Left lung (tissue), 10 donors: ENCODE measurements around the gene RAMP3. TPM values are rescaled to one million over a fixed set of nuclear protein-coding genes. Genes with fewer than 3 reads are reported as not detected.
A peak's percentile ranks its signal among the peaks of the same experiment; 100 is the strongest.
"Not testable (repeated sequence)": the region's sequence is repeated elsewhere in the genome, so short reads cannot be mapped to it uniquely, and the experiment has no call there.

Source experiments
- ATAC-seq: fragments of 200-7000 bp; cut with Tn5 transposase; one replicate; pipeline ENCODE4 v1.9.1; 2020; ENCODE audit warnings: moderate library complexity
- DNase-seq, 4 donors: peaks; one replicate each; pipeline ENCODE4 v3.0.0-alpha.2; 2013 to 2020
- H3K27ac ChIP-seq, 2 donors: fragments of 200-600 bp; sonication (generic) in 1 of 2; one replicate each; pipeline versions ENCODE4 v1.5.0 to v1.8.0; 2020 to 2021
- H3K27me3 ChIP-seq, 2 donors: fragments of 200-600 bp; sonication (generic) in 1 of 2; one replicate each; pipeline versions ENCODE4 v1.5.0 to v1.8.0; 2020 to 2021
- H3K36me3 ChIP-seq, 2 donors: fragments of 200-600 bp; sonication (generic) in 1 of 2; one replicate each; pipeline versions ENCODE4 v1.5.0 to v1.8.0; 2020 to 2021
- H3K4me1 ChIP-seq, 2 donors: fragments of 200-600 bp; one replicate each; pipeline ENCODE4 v1.8.0; 2021
- H3K4me3 ChIP-seq, 2 donors: fragments of 200-600 bp; sonication (generic) in 1 of 2; one replicate each; pipeline versions ENCODE4 v1.5.0 to v1.8.0; 2020 to 2021; ENCODE audit warnings: mild to moderate bottlenecking in 1 of 2
- H3K9me3 ChIP-seq, 2 donors: fragments of 200-600 bp; sonication (generic) in 1 of 2; one replicate each; pipeline versions ENCODE4 v1.5.0 to v1.8.0; 2020 to 2021
- intact Hi-C, 2 donors: fragments of 100-400 bp; cut with DNase I; formaldehyde crosslinking; loops; one replicate each; pipeline versions ENCODE4 v1.11.2 to v1.14.2; 2022
- polyA plus RNA-seq, 6 donors: library from polyadenylated mRNA; unstranded; fragments of 120-200 nt; gene quantifications; one replicate each; pipeline ENCODE4 v1.2.1, GENCODE V29; 2013; ENCODE audit not compliant: insufficient read length in 6 of 6
- total RNA-seq, 2 donors: library from RNA; stranded (reverse); fragmentation: NEBNext Ultra II Directional; extraction: Animal tissue kit (Norgen Biotek cat#: 25700); gene quantifications; one replicate each; pipeline ENCODE4 v1.2.1, GENCODE V29; 2021
- TF ChIP-seq, protein P1 (sequence below), 2 donors: fragments of 200-600 bp; sonication (generic) in 1 of 2; IDR thresholded peaks; one replicate each; pipeline versions ENCODE4 v1.5.0 to v1.8.0; 2021; ENCODE audit warnings: antibody characterized with exemption in 2 of 2
- donor health status: DM: no; HTN: yes; CAD: no.
- donor health status: DM: no; HTN: no; CAD: no.

The RAMP3 gene
- total and polyA plus RNA-seq, 8 donors: 12.5 to 89.9 (median 23.2) TPM

DNA sequence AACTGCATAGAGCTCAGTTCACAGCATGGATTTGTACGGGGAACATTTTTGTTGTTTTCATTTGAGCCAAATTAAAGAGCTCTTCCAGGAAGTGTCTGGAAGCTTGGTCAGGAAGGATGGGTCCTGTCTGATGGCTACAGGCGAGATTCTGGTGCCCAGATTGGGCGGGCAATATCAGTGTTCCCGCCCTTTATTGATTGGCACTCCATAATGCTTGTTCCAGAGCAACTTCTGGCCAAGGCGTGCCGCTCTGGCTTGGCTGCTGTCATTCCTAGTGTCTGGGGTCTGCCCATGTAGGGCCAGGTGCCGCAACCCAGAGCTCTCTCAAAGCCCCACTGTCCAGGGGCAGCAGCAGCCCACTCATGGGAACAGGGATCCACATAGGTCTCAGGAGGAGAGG is 45.9 kb downstream of the RAMP3 start:
- H3K9me3 ChIP-seq: no peaks in the 10 kb centered on the region
- peaks cover 10 to 14% of the 10 kb centered on the region in 2 donors for H3K4me1 ChIP-seq
- ATAC-seq: no peak
- no peaks in the 10 kb centered on the region for H3K27me3 ChIP-seq
- TF ChIP-seq, protein P1, sequence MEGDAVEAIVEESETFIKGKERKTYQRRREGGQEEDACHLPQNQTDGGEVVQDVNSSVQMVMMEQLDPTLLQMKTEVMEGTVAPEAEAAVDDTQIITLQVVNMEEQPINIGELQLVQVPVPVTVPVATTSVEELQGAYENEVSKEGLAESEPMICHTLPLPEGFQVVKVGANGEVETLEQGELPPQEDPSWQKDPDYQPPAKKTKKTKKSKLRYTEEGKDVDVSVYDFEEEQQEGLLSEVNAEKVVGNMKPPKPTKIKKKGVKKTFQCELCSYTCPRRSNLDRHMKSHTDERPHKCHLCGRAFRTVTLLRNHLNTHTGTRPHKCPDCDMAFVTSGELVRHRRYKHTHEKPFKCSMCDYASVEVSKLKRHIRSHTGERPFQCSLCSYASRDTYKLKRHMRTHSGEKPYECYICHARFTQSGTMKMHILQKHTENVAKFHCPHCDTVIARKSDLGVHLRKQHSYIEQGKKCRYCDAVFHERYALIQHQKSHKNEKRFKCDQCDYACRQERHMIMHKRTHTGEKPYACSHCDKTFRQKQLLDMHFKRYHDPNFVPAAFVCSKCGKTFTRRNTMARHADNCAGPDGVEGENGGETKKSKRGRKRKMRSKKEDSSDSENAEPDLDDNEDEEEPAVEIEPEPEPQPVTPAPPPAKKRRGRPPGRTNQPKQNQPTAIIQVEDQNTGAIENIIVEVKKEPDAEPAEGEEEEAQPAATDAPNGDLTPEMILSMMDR (IDR thresholded peaks at IDR 0.05): no peak
- H3K36me3 ChIP-seq: no peaks in the 10 kb centered on the region
- peak overlapping the region; percentile 45 to 86 for H3K27ac ChIP-seq
- H3K4me3 ChIP-seq: no peak overlapping the region
- intact Hi-C loops: no loop called here
- DNase-seq: no peak

DNA sequence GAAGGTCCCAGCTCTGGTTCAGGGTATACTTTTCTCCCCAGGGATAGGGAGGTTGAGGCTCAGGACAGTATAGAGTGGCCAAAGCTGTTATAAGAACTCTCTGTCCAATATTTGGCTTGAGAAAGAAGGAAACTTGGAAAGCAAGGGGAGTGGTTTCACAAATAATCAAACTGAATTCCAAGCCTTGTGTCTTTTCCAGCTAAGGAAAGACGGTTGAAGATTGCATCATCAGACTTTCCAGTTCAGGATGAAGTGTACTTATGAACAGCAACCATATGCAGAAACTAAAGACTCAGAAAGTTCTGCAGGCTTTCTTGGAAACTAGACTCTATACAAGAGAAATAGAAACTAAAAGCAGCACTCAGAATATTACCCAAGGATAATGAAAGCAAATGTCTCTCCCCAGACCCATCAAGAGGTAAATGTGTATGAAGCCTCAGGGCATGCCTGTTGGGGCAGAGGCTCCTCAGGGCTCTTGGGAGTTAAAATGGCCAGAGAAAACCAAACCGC is 46.4 kb downstream of the RAMP3 start:
- no peak overlapping the region for H3K4me3 ChIP-seq

DNA sequence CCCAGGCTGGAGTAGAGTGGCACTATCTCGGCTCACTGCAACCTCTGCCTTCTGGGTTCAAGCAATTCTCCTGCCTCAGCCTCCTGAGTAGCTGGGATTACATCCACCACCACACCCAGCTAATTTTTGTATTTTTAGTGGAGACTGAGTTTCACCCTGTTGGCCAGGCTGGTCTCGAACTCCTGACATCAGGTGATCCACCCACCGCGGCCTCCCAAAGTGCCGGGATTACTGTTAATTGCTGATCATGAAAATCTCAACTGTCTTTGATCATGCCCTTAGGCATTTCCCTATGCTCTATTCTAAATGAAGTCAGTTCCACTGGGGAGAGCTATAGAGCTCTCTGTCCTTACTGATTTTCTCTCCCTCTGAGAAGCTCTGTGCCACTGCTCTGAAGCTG is 48.7 kb downstream of the RAMP3 start:
- H3K36me3 ChIP-seq, H3K27me3 ChIP-seq, DNase-seq, H3K27ac ChIP-seq, H3K4me3 ChIP-seq, intact Hi-C loops, H3K9me3 ChIP-seq, ATAC-seq: not testable (repeated sequence)
- H3K4me1 ChIP-seq: peaks cover 10 to 14% of the 10 kb centered on the region in 2 donors

More for the DNA sequence above, 46.4 kb downstream of the RAMP3 start:
- intact Hi-C loops: no loop called here
- no peaks in the 10 kb centered on the region for H3K9me3 ChIP-seq
- peaks cover 10 to 14% of the 10 kb centered on the region in 2 donors for H3K4me1 ChIP-seq
- ATAC-seq (peak; percentile 82), DNase-seq (peak in 2 of 4 donors; percentile 70 to 87)
- no peaks in the 10 kb centered on the region for H3K27me3 ChIP-seq
- no peaks in the 10 kb centered on the region for H3K36me3 ChIP-seq
- peak overlapping the region; percentile 45 to 86 for H3K27ac ChIP-seq
- TF ChIP-seq, protein P1 (IDR thresholded peaks at IDR 0.05): no peak

DNA sequence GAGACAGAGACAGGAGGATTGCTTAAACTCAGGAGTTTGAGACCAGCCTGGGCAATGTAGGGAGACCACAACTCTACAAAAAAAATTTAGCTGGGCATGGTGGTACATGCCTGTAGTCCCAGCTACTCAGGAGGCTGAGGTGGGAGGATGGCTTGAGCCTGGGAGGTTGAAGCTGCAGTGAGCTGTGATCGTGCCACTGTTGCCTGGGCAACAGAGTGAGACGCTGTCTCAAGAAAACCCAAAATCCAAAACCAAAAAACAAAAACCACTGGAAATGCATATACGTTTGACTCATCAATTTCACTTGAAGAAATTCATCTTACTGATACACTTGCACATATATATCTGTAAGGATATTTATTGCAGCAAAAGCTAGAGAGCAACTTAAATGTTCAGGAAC is 52.3 kb downstream of the RAMP3 start:
- H3K9me3 ChIP-seq, H3K36me3 ChIP-seq, H3K27me3 ChIP-seq, H3K4me3 ChIP-seq, ATAC-seq, H3K27ac ChIP-seq, intact Hi-C loops, H3K4me1 ChIP-seq, DNase-seq: not testable (repeated sequence)

DNA sequence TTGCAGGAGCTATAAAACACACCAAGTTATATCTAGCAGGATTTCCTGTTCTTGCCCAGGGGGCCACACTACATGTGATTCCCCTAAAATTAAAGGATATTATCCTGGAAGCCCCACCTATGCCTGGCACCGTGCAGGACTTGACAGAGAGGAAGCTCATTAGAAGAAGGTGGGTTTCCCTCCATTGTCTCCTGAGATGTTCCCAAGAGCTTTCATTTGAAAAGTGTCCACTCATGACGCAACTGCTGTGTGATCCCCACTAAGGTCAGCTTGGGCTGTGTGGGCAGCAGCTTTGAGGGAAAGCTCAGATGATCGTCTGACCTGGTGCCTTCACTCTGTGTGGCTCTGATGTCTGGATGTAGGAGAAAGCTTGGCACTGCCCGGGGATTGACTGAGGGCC is 53.5 kb downstream of the RAMP3 start:
- Histone ChIP-seq H3K36me3 (no peaks in the 10 kb centered on the region), H3K27me3 (peaks cover 0 to 7% of the 10 kb centered on the region in 2 donors), H3K4me3 (no peak overlapping the region), H3K27ac (peak overlapping the region in 1 of 2 donors; percentile 43), H3K9me3 (no peaks in the 10 kb centered on the region), H3K4me1 (no peaks in the 10 kb centered on the region)
- DNase-seq (no peak), ATAC-seq (peak; percentile 26)
- TF ChIP-seq, protein P1 (IDR thresholded peaks at IDR 0.05): no peak
- intact Hi-C loops: no loop called here

DNA sequence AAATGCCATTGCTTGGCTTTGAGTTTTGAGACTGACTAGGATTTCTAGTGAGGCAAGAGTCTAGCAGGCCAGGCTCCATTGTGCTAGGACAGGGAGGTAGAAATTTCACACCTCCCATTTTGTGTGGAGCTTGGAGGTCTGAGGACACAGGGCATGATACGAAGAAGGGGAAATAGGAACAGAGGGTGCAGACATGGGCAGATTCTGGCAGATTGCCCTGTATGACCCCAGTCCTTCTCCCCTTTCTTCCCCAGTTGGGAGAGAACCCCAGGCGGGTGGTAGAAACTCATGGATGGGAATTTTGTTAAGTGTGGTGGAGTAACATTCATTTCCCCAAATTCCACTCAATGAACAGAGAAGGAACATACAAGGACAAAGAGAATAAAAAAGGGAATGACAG is 54.4 kb downstream of the RAMP3 start:
- no peak for ATAC-seq

More for the DNA sequence above, 54.4 kb downstream of the RAMP3 start:
- intact Hi-C loops: no loop called here
- DNase-seq: no peak
- Histone ChIP-seq H3K27ac (peak overlapping the region in 1 of 2 donors; percentile 43), H3K36me3 (no peaks in the 10 kb centered on the region), H3K27me3 (peaks cover 0 to 16% of the 10 kb centered on the region in 2 donors), H3K4me1 (no peaks in the 10 kb centered on the region), H3K9me3 (no peaks in the 10 kb centered on the region), H3K4me3 (no peak overlapping the region)
- TF ChIP-seq, protein P1 (IDR thresholded peaks at IDR 0.05): no peak
